SH-SY5Y (cell line): ENCODE results near the gene MET.

Experiments used
- GATA2 ChIP-seq: IDR thresholded peaks from 2 replicates; pipeline ENCODE4 v1.6.1; 2011; ENCODE audit warnings: mild to moderate bottlenecking, low read depth, low read length
- GATA3 ChIP-seq: IDR thresholded peaks from 2 replicates; pipeline ENCODE4 v1.6.1; 2011; ENCODE audit warnings: low read depth, mild to moderate bottlenecking, low read length, moderate library complexity

MET gene

GRCh38 chr7:116653204-116653603 lies 18.8 kb upstream of the MET start:
- no peak for TF ChIP-seq GATA3
- no peak for TF ChIP-seq GATA2

GRCh38 chr7:116653646-116654045 lies 18.4 kb upstream of the MET start:
- TF ChIP-seq GATA2: no peak
- no peak for TF ChIP-seq GATA3

DNA sequence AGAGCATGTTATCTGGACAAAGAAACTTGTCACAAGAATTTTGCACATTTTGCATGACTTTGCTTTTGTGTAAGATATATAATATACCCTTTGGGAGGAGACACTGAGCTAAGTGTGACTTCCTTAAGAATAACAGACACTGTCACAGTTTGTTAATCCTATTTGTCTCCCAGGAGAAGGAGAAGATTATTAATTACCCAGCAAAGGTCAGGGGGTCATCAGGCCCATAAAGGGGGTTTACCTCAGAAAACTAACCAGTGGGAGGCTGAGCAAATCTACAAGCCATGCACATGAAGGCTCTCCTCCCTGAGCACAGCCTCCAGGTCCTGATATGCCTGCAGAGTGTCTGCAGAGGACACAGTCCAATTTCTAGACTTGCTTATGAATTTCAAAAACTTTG lies 10.1 kb upstream of the MET start:
- no peak for TF ChIP-seq GATA2
- no peak for TF ChIP-seq GATA3

- TF ChIP-seq GATA3 (no peak), GATA2 (no peak)
Measured at GRCh38 chr7:116663744-116664143, 8.3 kb upstream of the MET start.

- TF ChIP-seq GATA2 (no peak), GATA3 (no peak)
Measured at GRCh38 chr7:116665332-116665996, 6.5 kb upstream of the MET start.

GRCh38 chr7:116669769-116670168 lies 2.2 kb upstream of the MET start:
- no peak for TF ChIP-seq GATA3
- TF ChIP-seq GATA2: no peak

- TF ChIP-seq GATA2: no peak
- TF ChIP-seq GATA3: no peak
Measured at GRCh38 chr7:116670409-116671015, 1.5 kb upstream of the MET start.

- TF ChIP-seq GATA2 (no peak), GATA3 (no peak)
Measured at GRCh38 chr7:116671111-116671510, 885 bp upstream of the MET start.

- TF ChIP-seq GATA3 (no peak), GATA2 (no peak)
Measured at GRCh38 chr7:116672596-116673456, 830 bp downstream of the MET start.

GRCh38 chr7:116673457-116673865 lies 1.5 kb downstream of the MET start:
- TF ChIP-seq GATA2 (no peak), GATA3 (no peak)

DNA sequence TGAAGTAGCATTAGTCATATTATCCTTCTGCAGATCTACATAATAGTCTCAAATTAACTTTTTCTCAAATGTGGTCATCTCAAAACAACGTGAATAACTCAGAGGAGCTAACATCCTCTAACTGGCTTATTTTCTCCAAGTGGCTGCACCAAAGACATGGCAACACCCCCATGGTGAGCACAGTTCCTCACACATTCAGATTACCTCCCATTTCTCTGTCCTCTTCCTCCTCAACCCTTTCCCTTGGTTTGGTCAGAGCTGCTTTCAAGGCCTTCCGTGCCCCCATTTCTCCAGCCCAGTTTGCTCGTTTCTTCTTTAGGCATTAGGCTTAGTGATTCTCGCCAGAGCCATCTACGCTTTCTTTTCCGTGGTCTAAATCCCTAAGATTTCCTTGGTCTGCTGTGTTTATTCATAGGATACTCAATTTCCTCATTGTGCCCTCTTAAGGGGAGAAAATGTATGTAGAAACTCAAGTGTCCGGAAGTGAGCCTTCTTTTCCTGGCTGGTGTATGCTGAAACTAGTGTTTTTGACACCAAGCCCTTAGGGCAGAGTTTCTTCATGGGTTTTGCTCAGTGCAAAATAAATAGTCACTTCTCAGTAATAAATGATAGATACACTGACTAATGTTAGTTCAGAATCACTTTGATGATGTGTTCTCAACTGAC lies 2.6 kb downstream of the MET start:
- TF ChIP-seq GATA2: no peak
- TF ChIP-seq GATA3: no peak

DNA sequence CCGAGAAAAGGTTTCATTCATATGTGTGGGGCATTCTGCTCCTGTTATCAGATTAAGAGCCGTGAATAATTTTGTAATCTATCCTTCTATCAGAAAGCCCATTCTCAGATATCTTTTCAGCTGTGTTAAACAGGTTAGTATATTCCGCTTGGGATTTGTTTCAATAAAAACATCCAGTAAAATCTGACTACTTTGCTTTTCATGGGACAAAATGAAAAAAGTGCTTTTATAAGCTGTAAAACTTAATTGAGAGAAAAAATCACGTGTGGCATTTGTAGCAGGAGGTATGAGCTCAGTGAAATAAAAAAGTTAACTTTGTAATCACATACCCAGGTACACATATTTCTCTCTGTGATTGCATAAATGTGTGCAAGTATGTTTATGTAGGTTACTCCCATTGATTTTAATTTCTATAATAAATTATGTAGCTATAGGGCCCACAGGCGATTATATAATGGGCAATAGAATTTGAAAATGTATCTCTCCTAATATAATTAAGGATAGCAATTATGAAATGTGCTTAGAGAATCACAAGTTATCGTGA lies 3.9 kb downstream of the MET start:
- TF ChIP-seq GATA2 (no peak), GATA3 (no peak)

DNA sequence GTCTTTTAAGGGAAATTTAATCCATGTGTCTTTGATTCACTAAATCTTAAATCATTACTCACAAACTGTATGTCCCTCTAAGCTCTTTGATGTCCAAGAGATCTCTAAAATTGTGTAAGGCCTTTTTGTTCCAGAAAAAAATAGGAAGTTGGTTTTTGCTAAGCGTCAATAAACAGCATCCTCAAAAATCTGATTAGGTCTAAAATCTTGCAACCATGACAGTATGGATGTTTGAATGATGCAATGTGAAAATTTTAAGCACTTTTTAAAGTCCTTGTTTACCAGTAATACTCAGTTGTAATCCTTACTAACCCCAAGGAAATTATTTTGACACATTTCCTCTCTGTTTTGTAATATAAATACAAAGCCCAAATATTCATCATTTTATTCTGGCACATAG lies 6.8 kb downstream of the MET start:
- TF ChIP-seq GATA3 (no peak), GATA2 (no peak)

- TF ChIP-seq GATA3 (no peak), GATA2 (no peak)
Measured at GRCh38 chr7:116679500-116679899, 7.5 kb downstream of the MET start.
